HG03139 (cell line): Measurements from ENCODE around the gene ZNF512B.

Experiments
- ATAC-seq: cut with Tn5 transposase; IDR thresholded peaks from one replicate; pipeline ENCODE4 v1.9.1; 2021; ENCODE audit not compliant: unreplicated experiment

ZNF512B gene

DNA sequence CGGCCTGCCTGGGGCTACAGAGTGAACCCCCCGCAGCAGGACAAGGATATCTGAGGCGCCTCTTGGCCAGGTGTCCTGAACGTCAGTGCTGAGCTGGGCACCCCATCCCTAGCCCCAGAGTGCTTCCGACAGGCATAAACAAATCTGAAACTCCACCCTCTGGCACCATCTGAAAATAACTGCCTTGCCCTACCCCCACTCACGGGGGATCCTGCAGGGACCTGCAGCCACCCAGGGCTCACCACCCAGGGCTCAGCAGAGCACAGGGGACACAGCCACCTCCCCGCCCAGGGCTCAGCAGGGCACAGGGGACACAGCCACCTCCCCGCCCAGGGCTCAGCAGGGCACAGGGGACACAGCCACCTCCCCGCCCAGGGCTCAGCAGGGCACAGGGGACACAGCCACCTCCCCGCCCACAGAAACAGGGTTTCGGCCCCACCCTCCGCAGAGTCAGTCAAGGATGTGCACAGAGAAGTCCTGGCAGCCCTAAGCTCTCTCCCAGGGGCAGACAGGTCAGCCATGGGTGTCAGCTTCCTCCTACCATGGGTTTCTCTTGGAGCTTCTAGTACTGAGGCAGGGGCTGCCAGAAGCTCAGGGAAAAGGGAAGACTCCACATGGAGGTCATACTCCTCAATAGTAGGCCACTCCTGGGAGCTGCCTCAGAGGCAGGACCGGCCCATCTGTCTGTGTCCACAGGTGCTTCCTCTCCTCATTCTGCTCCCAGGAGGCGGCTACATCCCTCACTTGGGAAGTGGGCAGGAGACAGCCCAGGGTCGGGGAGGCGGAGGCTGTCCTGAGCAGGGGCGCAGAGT is 18.1 kb downstream of the ZNF512B start:
- no peak for ATAC-seq

DNA sequence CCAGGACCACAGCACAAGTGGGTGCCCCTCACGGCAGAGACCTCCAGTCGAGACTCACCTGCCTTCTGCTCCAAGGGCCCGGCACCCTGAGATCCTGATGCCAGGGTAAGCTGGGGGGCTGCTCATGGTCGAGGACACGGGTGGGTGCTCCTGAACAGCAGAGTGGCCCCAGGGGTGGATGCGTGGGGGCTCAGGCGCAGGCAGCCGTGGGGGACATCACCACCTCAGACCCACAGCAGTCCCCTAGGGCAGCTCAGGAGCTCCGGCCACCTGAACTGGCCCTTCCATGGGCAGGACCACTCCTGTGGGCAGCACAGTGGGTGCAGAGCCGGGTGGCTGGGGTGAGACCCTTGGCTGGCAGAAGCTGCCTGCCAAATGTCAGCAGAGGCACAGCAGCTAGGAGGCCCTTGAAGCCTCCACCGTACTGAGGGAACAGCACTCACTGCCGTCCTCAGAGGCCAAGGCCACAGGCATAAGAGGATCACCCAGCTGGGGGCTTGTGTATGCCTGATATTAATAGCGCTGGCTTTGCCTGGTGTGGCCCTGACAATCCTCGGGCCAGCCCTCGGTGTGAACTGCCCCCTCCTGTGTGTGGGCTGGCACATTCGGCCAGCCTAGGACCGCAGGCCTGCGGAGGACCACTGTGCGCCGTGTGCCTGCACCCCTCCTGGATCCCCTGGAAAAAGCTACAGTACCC is 18.9 kb downstream of the ZNF512B start:
- no peak for ATAC-seq

DNA sequence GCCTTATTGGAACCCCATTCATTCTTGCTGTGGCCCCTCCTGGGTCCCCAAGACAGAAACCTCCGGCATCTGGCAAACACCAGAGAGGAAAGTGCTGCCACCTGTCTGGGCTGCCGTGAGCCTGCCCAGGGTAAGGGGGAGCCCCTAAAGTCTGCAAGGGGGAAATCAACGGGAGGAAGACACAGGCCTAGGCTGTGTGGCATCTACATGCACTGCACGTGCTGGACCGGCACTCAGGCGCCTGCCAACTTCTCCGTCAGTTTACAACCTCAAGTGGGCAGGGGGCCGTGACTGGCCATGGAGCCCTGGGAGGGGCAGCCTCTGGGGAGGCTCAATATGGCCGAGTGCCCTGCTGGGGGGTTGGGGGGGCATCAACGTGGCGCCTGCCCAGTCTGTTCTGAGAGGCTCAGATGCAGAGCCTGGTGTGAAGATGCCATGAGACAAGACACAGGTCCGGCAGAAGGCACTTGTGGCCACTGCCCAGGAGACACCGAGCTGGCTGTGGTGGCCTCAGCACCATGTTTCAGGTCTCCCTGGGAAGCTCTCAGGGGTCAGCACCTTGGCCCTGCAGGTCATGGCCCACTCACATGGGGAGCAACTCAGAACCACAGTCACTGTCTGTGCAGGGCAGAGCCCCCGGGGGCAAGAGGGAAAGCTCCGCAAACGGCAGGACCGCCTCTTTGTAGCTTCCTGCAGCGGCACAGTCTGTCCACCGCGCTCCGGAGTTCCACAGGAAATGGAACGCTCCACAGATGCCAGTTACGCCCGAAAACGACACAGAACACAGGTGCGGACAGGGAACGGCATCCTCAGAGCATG is 21.9 kb downstream of the ZNF512B start:
- ATAC-seq, result no peak

DNA sequence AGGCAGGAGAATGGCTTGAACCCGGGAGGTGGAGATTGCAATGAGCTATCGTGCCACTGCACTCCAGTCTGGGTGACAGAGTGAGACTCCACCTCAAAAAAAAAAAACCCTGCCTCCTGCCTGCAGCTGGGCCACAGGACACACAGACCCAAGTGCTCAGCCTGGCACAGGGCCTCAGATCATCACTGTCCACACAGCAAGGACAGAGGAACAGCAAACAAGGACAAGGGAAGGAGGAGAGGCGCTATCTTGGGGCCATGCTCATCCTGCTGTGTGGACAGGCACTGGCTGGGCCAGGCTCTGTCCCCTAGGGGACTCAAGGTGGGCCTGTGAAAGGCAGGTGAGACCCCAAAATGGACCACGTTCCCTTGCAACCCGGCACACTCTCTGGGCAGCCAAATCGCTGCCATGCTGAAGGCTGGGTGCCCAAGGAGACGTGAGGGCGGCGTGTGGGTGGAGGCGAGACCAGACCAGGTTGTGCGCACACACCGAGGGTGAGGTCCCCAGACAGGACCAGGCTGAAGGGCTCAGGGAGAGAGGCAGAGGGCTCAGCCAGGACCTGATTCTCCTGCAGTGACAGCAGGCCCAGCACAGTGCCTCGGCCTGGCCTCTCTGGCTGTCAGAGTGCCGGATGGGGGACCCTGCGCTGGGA is 22.6 kb downstream of the ZNF512B start:
- ATAC-seq, result no peak

DNA sequence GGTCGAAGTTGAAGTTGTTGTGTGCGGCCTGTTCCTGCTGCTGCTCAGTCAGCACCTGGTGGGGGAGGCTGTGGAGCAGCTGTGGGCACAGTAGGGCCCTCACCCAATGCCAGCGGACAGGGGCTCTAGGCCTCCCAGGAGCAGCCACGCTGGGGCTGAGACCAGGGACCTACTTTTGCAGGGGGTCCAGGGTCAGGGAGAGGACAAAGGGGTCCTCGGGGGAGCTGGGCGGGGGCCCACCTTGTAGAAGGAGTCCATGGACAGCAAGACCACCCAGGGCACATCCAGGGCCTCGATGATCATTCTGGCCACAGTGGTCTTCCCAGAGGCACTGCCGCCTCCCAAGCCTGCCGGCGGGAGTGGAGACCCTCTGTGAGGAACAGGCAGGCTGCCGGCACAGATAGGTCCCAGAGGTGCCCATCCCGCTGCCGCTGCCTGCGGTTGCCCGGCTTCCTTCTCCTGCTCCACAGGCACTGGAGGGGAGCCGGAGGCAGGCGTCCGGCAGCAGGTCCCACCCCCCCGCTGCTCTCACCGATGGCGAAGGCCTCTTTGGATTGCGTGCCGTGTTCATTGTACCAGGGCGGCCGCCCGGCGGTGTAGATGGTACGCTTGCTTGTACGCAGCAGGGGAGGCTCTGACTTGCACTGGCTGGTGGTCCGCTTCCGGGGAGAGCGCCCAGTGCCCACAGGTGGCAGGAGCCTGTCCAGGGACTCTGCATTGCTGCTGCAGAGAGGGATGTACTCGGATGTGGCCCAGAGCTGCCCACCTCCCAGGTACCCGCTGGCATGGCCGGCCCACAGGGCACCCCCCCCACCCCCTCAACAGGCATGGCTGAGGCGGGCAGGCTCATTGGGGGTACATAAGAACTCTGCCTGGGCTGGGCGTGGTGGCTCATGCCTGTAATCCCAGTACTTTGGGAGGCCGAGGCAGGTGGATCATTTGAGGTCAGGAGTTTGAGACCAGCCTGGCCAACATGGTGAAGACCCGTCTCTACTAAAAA is 23.5 kb downstream of the ZNF512B start:
- no peak for ATAC-seq

DNA sequence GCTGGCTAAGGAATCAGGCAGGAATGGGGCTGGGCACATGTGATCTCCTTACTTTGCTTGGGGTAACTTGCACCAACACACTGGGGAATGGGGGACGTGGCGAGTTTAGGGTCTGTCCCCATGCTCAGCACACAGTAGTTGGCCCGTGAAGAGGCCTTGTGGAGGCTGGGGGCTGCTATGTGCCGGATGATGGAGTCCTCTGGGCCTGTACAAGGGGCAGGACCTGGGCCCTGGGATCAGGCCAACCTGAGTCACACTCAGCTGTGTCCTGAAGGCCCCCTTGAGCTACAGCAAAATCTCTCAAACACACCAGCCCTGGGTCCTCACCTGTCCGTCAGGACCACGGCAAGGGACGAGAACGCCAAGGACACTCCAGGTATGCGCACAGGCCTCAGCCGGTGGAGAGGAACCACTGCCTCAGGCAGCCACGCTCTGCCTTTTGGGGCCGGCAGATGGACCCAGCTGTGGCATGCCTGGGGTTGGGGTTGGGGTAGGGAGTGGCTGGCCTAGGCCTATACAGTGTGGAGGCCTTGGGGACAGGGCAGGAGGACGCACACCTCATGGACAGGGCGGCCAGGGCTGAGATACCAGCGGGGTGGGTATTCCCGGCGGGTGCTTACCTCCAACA is 24.6 kb downstream of the ZNF512B start:
- ATAC-seq, result no peak

DNA sequence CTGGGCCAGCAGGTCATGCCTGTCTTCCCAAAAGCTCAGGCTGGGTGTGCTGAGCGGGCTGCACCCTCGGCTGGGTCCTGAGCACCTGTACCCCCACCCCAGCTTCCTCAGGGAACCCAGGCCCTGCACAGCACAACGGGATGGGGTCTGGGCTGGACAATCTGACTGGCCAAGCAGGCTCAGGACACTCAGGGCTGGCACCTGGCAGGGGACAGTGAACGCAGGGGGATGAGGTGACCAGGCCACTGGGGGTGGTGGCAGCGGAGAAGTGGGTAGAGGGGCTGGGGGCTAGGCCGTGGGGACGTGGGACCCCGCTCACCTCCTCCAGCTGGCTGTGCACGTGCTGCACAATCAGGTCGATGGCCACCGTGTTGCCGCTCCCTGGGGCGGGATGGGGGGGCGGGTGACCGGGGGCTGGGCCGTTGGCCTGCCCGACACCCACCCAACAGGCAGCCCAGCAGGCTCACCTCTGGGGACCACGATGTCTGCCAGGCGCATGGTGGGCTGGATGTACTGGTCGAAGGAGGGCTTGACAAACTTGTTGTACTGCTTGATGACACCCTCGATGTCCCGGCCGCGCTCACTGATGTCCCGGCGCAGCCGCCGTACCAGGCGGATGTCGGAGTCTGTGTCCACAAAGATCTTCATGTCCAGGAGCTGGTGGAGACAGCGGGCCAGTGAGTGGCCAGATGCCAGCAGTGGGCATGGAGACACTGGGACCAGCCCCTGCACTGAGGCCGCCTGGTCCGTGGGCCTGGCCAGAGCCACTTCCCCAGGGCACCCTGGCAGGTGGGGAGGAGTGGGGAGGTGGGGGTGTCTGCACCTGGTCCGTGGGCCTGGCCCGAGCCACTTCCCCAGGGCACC is 25.4 kb downstream of the ZNF512B start:
- ATAC-seq, result no peak

DNA sequence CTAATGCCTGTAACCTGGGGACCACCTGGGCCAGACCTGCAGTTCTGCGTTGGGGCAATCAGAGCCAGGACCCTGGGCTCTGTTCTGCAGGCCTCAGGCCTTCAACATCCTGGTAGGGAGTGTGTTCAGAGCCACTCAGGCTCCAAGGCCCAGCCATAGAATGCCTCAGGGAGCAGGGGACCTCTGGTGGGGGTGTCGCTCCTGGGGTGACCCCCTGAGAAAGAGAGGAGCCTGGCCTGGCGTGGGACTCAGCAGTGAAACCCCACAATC is 26.0 kb downstream of the ZNF512B start:
- ATAC-seq, result no peak

DNA sequence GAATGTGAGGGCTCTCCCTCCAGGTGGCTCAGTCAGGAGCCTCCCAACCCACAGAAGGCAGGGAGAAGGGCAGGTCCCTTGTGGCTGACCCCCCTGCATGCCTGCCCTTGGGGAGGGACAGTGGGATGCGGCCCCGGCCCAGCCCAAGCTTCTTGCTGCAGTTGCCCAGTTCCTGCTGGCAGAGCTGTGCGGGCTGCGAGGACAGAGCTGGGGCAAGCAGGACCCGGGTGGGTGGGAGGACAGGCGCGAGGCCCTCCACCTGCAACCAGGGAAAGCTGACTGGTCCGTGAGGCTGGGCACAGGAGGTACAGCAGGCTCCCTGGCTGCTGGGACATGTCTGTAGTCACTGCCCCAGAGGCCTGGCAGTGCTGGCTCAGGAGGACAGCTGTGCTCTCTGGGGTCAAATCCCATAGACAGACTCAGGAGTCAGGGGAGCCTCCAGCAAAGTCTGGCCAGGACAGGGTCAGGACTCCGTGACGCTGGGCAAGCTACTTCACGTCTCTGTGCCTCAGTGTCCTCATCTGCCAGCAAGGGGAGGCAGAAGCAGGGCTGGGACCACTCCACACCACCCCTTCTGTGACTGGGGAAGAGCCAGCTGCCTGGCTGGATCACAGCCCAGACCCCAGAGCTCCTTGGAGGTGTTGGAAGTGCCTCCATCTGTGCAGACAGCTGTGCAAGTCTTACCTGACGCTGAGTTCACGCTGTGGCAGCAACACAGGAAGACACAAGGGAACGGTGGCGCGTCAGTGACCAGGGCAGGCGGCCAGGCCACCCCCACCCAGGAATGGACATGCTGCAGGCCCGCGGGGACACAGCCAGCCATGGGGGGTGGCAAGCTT is 26.5 kb downstream of the ZNF512B start:
- ATAC-seq, result no peak

DNA sequence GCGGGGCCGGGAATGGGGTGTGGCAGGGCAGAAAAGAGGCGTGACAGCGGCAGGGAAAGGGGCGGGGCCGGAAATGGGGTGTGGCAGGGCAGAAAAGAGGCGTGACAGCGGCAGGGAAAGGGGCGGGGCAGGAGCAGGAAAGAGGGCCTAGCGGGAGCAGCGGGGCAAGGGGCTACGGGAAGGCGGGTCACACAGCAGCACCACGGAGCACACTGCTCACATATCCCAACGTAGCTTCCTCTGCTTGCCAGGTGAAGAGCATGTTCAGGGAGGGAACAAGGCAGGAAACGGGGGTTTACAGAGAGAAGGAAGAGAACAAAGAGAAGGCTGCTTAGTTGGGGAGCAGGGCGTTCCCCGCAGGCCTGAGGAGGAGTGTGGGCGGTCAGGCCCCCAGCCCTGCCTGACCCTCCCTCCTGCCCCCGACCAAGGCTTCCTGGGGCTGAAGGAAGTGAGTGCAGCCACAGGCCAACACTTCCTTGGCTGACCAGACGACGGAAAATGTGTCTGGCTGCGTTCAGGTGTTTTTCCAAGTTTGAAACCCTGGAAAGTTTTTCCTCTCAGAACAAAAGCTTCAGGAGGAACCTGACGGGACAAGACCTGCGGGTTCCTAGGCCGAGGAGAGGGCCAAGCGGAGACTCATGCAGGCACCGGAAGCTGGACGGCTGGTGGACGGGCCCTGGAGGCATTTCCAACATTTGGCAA is 27.3 kb downstream of the ZNF512B start:
- no peak for ATAC-seq

DNA sequence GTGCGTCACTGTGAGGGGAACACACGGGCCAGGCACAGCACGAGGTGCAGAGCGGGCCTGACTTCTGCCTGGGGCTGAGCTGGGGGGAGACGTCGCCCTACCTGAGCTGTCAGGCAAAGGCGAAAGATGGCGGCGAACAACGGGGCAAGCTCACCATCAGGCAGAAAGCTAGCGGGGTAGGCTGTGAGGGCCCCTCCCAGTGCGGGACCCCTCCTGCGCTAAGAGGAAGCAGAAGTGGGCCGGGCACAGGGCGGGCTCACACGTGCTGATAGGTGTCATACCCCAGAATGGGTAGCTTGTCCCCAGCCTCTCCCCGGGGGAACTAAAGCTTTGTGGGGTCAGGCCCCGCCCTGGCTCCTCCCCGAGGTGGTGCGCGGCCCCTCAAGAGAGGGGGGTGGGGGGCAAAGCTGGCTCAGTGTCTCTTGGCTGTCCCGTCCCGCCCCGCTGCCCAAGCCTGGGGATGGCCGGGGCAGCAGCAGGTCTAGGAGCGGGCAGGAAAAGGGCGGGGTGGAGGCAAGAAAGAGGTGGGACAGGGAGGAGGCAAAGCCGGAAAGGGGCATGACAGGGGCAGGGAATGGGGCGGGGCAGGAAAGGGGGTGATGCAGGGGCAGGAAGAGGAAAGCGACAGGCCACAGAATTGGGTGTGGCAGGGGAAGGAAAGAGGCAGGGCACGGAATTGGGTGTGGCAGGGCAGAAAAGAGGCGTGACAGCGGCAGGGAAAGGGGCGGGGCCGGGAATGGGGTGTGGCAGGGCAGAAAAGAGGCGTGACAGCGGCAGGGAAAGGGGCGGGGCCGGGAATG is 28.2 kb downstream of the ZNF512B start:
- ATAC-seq, result no peak

DNA sequence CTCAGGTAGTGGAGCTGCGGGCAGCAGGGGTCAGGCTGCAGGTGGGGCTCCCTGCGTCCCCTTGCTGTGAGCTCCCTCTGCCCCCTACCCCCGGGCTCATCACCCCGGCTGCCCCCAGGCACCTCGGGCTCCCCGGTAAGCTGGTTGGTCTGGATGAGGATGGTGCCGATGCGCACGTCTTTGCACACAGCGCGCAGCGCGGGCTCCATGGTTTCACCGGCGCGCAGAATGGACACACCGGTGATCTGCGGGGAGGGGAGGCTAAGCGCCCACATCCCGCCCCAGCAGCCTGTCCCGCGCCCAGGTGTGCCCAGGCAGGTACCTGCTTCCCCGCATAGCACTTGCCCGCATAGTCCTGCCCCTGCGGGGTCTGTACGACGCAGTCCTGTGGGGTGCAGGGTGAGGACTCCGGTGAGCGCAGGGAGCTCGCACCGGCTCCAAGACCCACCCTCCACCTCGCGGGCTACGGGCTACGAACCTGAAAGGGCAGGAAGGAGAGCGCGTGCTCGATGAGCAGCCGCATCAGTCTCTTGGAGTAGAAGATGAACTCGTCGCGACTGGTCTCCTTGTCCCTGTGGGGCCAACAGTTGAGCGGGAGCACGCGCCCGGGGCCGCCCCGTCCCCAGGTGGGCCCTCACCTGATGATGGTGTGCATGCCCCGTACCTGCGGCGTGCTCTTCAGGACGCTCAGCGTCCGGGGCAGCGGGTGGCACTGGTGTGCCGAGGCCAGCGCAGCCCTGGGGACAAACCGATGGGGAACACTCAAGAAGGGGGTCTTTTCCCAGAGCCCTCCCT is 29.1 kb downstream of the ZNF512B start:
- ATAC-seq, result no peak

DNA sequence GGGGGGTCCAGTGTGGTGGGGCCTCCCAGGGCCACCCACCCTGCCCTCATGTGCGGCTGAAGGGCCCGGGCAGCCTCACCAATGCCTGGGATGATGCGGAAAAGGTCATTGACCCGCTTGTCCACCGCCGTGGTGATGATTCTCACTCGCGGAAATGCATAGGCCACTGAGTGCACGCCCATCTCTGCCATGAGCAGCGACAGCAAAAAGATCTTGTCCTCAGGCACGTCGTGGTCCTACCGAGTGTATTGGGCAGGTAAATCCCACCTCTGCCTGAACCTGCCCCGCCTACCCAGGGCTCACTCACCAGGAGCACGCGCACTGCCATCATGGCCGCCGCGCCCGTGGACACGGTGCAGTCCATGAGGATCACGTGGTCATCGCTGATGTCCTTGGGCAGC is 29.7 kb downstream of the ZNF512B start:
- ATAC-seq, result no peak

DNA sequence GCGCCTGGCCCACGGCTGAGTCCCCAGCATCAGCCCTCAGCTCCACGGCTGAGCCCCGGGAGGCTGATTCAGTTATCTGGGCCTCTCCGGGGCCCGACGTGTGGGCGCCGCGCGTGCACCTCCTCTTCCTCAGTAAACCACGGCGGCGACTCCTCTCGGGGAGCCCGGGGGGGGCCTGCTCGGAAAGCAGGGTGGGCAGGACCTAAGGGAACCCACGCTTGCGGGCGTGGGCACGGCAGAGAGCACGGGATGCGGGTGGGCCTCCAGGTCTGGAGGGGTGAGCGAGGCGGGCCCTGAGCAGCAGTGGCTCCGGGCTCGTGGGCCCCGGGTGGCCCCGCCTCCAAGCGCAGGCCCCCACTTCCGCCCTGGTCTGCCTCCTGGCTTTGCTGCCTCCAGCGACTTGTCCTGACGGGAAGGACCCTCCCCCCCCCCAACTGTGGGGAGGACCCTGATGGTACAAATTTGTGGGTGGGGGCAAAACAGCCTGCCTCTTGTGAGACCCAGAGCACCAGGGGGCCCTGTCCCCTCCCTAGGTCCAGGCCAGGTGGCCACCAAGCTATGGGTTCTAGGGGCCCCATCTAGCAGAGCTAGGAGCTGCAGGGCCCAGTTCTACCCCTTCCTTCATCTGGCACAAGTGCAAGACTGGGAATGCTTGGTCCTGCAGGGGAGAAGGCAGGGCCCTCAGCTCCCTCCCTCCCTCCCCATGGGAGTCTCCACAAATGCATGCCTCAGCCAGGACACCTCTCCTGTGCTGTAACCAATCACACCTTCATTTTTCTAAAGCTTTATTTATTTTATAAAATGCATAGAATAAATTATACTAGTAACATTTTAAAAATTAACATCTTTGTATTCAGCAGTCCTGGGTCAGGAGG is 30.4 kb downstream of the ZNF512B start:
- no peak for ATAC-seq

DNA sequence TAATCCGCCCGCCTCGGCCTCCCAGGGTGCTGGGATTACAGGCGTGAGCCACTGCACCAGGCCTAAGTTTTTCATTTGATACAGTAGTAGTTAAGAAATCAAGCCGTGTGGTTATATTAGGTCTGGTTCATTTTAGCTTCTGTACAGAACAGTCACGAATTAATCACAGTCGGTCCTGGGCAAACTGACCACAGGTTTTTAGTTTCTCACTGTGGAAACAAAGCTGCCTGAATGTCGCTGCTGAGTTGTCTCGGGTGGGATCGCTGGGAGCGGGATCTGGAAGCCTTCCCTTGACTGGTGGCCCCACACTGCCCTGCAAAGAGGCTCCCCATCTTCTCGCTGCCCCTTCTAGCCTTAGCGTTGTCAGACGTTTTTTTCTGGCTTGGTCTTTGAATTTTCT is 32.1 kb downstream of the ZNF512B start:
- no peak for ATAC-seq
